H1 (cell line): Measurements from ENCODE around the gene FBN1. TPM values are rescaled to one million over a fixed set of nuclear protein-coding genes. Genes with fewer than 3 reads are reported as not detected.

Experiments used
- CTCF ChIA-PET: fragments of 300-600 bp; sonication (Branson Sonifier 250); formaldehyde crosslinking; loops from one replicate; lab custom pipeline; 2021; ENCODE audit not compliant: partially characterized antibody; lab: Charles Lee
- POLR2A ChIA-PET: fragments of 300-600 bp; sonication (Branson Sonifier 250); formaldehyde crosslinking; loops from one replicate; lab custom pipeline; 2021; ENCODE audit warnings: inconsistent platforms; ENCODE audit not compliant: partially characterized antibody; lab: Charles Lee
- DNase-seq, 2 experiments: peaks; one replicate each; pipeline versions ENCODE4 v3.0.0 to v3.0.0-alpha.2; 2010 to 2022; ENCODE audit warnings: low spot score in 2 of 2, low read depth in 1 of 2, mixed read lengths in 1 of 2
- FAIRE-seq: peaks from 2 replicates; lab custom pipeline; 2011; peaks lifted over from hg19 to GRCh38; lab: Jason Lieb, UNC
- H2AFZ ChIP-seq: 2 replicates; pipeline ENCODE4 v1.8.1; 2012; ENCODE audit warnings: low read length, inconsistent platforms
- H2AK5ac ChIP-seq: 2 replicates; pipeline ENCODE4 v1.6.1; 2013; ENCODE audit warnings: low read depth, low read length
- H2BK120ac ChIP-seq: replicated peaks from 2 replicates; pipeline ENCODE3; 2013; ENCODE audit warnings: low read depth, low read length, inconsistent platforms
- H2BK12ac ChIP-seq: 2 replicates; pipeline ENCODE4 v1.6.1; 2013; ENCODE audit warnings: low read depth, low read length
- H2BK15ac ChIP-seq: 2 replicates; pipeline ENCODE4 v1.6.1; 2013; ENCODE audit warnings: low read length
- H2BK20ac ChIP-seq: 2 replicates; pipeline ENCODE4 v1.6.1; 2013; ENCODE audit warnings: low read length
- H2BK5ac ChIP-seq: 2 replicates; pipeline ENCODE4 v1.6.1; 2013; ENCODE audit warnings: low read depth, low read length
- H3K14ac ChIP-seq: 2 replicates; pipeline ENCODE4 v1.6.1; 2013; ENCODE audit warnings: inconsistent platforms; ENCODE audit not compliant: insufficient read length
- H3K18ac ChIP-seq: 2 replicates; pipeline ENCODE4 v1.6.1; 2013; ENCODE audit warnings: low read length; ENCODE audit errors: extremely low read depth
- H3K23ac ChIP-seq: 2 replicates; pipeline ENCODE4 v1.6.1; 2013; ENCODE audit warnings: inconsistent platforms; ENCODE audit not compliant: insufficient read length
- H3K23me2 ChIP-seq: 2 replicates; pipeline ENCODE4 v1.6.1; 2013; ENCODE audit warnings: low read depth, low read length
- H3K27ac ChIP-seq: 2 replicates; pipeline ENCODE4 v1.6.1; 2011; ENCODE audit warnings: low read depth, low read length, inconsistent platforms
- H3K27me3 ChIP-seq, 4 experiments: replicated peaks in 1 of 4; 1 replicate in 1 of 4; 2 replicates in 3 of 4; pipeline versions ENCODE4 v1.6.1 to v1.8.1; 2011 to 2013; ENCODE audit warnings: low read length in 3 of 4, mild to moderate bottlenecking in 3 of 4, inconsistent platforms in 2 of 4, mixed read lengths in 2 of 4, moderate library complexity in 1 of 4; ENCODE audit not compliant: control insufficient read depth in 3 of 4, insufficient read depth in 3 of 4; ENCODE audit errors: extremely low read depth in 1 of 4
- H3K36me3 ChIP-seq, 4 experiments: 2 replicates each; pipeline versions ENCODE4 v1.6.1 to v1.8.1; 2011 to 2013; ENCODE audit warnings: mild to moderate bottlenecking in 4 of 4, low read length in 3 of 4, moderate library complexity in 2 of 4, control low read depth in 1 of 4, inconsistent platforms in 1 of 4; ENCODE audit not compliant: insufficient read depth in 4 of 4, control insufficient read depth in 2 of 4
- H3K4ac ChIP-seq: replicated peaks from 2 replicates; pipeline ENCODE3; 2013; ENCODE audit warnings: low read length, low read depth, mixed read lengths, inconsistent platforms; ENCODE audit not compliant: insufficient read length
- H3K4me1 ChIP-seq, 4 experiments: replicated peaks in 1 of 4; 1 replicate in 1 of 4; 2 replicates in 3 of 4; pipeline versions ENCODE4 v1.6.1 to v1.8.1; 2011 to 2013; ENCODE audit warnings: low read length in 3 of 4, inconsistent platforms in 2 of 4, mixed read lengths in 1 of 4; ENCODE audit not compliant: insufficient read depth in 4 of 4, control insufficient read depth in 3 of 4
- H3K4me2 ChIP-seq, 2 experiments: 2 replicates each; pipeline versions ENCODE4 v1.6.1 to v1.8.1; 2011 to 2013; ENCODE audit warnings: low read depth in 2 of 2, low read length in 2 of 2, control low read depth in 1 of 2, inconsistent platforms in 1 of 2, mild to moderate bottlenecking in 1 of 2; ENCODE audit not compliant: insufficient read depth in 1 of 2
- H3K4me3 ChIP-seq, 4 experiments: fragments of 200-600, 300-600 bp in 1 of 4; sonication (generic), shearing (Covaris generic), sonication (Bioruptor Twin) in 1 of 4; 2 replicates each; pipeline versions ENCODE4 v1.5.1 to v1.8.1; 2011 to 2016; ENCODE audit warnings: low read length in 4 of 4, low read depth in 3 of 4, control low read depth in 2 of 4, inconsistent platforms in 2 of 4, mild to moderate bottlenecking in 2 of 4, mixed read lengths in 1 of 4, moderate library complexity in 1 of 4; ENCODE audit not compliant: insufficient read depth in 2 of 4; ENCODE audit errors: extremely low read depth in 1 of 4
- H3K56ac ChIP-seq: replicated peaks from 2 replicates; pipeline ENCODE3; 2013; ENCODE audit warnings: low read depth, mild to moderate bottlenecking, mixed read lengths, low read length, inconsistent platforms; ENCODE audit not compliant: insufficient read length
- H3K79me1 ChIP-seq: 2 replicates; pipeline ENCODE4 v1.6.1; 2013; ENCODE audit warnings: low read depth, low read length, control low read depth
- H3K79me2 ChIP-seq, 2 experiments: 2 replicates each; pipeline versions ENCODE4 v1.6.1 to v1.8.1; 2012 to 2013; ENCODE audit warnings: low read length in 2 of 2, mild to moderate bottlenecking in 2 of 2, inconsistent platforms in 1 of 2; ENCODE audit not compliant: insufficient read depth in 2 of 2, control insufficient read depth in 1 of 2
- H3K9ac ChIP-seq, 4 experiments: replicated peaks in 1 of 4; 1 replicate in 1 of 4; 2 replicates in 3 of 4; pipeline versions ENCODE4 v1.6.1 to v1.8.1; 2011 to 2013; ENCODE audit warnings: low read depth in 3 of 4, low read length in 3 of 4, control low read depth in 2 of 4, mild to moderate bottlenecking in 2 of 4, moderate library complexity in 2 of 4, inconsistent platforms in 1 of 4; ENCODE audit errors: extremely low read depth in 1 of 4
- H3K9me3 ChIP-seq, 2 experiments: 2 replicates each; pipeline versions ENCODE4 v1.6.1 to v1.8.1; 2012 to 2013; ENCODE audit warnings: mild to moderate bottlenecking in 2 of 2, moderate library complexity in 2 of 2, control low read depth in 1 of 2, inconsistent platforms in 1 of 2, low read depth in 1 of 2, low read length in 1 of 2, mixed read lengths in 1 of 2; ENCODE audit not compliant: insufficient read depth in 2 of 2
- H4K20me1 ChIP-seq, 2 experiments: replicated peaks in 1 of 2; 2 replicates each; pipeline versions ENCODE3 to v1.8.1; 2011 to 2013; ENCODE audit warnings: inconsistent platforms in 2 of 2, low read length in 2 of 2, mild to moderate bottlenecking in 1 of 2; ENCODE audit not compliant: insufficient read depth in 2 of 2, control insufficient read depth in 1 of 2
- H4K5ac ChIP-seq: 2 replicates; pipeline ENCODE4 v1.6.1; 2013; ENCODE audit warnings: low read length, low read depth, mixed read lengths, inconsistent platforms; ENCODE audit not compliant: insufficient read length
- H4K8ac ChIP-seq: 2 replicates; pipeline ENCODE4 v1.8.0; 2013; ENCODE audit warnings: mild to moderate bottlenecking, moderate library complexity, low read length, inconsistent platforms; ENCODE audit not compliant: insufficient read depth; ENCODE audit errors: extremely low read depth
- H4K91ac ChIP-seq: replicated peaks from 2 replicates; pipeline ENCODE3; 2013; ENCODE audit warnings: low read length, mixed read lengths, inconsistent platforms; ENCODE audit not compliant: insufficient read length
- ASH2L ChIP-seq: fragments of 200-600, 300-600 bp; sonication (generic); IDR thresholded peaks from one replicate; pipeline ENCODE4 v1.7.1; 2017; ENCODE audit warnings: low read length
- BCL11A ChIP-seq, 2 experiments: IDR thresholded peaks; one replicate each; pipeline ENCODE4 v1.6.1; 2011; ENCODE audit warnings: low read depth in 2 of 2, low read length in 2 of 2, mild to moderate bottlenecking in 2 of 2
- CEBPB ChIP-seq: IDR thresholded peaks from 2 replicates; pipeline ENCODE4 v1.6.1; 2012; ENCODE audit warnings: low read depth, low read length
- EZH2 ChIP-seq: fragments of 200-600 bp; sonication (generic); IDR thresholded peaks from 2 replicates; pipeline ENCODE4 v1.7.1; 2012; ENCODE audit warnings: low read depth, mild to moderate bottlenecking, moderate library complexity, low read length, inconsistent platforms; ENCODE audit not compliant: severe bottlenecking
- FOSL1 ChIP-seq: IDR thresholded peaks from 2 replicates; pipeline ENCODE4 v1.6.1; 2011; ENCODE audit warnings: mild to moderate bottlenecking, low read depth, low read length, moderate library complexity; ENCODE audit not compliant: insufficient read depth
- SIN3A ChIP-seq, 2 experiments: IDR thresholded peaks in 1 of 2; conservative IDR thresholded peaks in 1 of 2; 2 replicates each; pipeline ENCODE4 v1.6.1; 2011 to 2012; ENCODE audit warnings: low read length in 2 of 2, improper control_type of control experiment in 1 of 2, low read depth in 1 of 2, mild to moderate bottlenecking in 1 of 2
- SIX5 ChIP-seq: IDR thresholded peaks from 2 replicates; pipeline ENCODE4 v1.6.1; 2011; ENCODE audit warnings: mild to moderate bottlenecking, low read depth, low read length
- TAF1 ChIP-seq: IDR thresholded peaks from 2 replicates; pipeline ENCODE4 v1.6.1; 2011; ENCODE audit warnings: mild to moderate bottlenecking, low read depth, low read length
- TAF7 ChIP-seq: optimal IDR thresholded peaks from 2 replicates; pipeline ENCODE3; 2011; ENCODE audit warnings: low read depth, mild to moderate bottlenecking, inconsistent platforms, low read length, moderate library complexity, borderline replicate concordance
- TBP ChIP-seq: IDR thresholded peaks from 2 replicates; pipeline ENCODE4 v1.6.1; 2011; ENCODE audit warnings: low read depth, low read length, improper control_type of control experiment
- YY1 ChIP-seq: IDR thresholded peaks from 2 replicates; pipeline ENCODE4 v1.6.1; 2011; ENCODE audit warnings: low read depth, mild to moderate bottlenecking, low read length
- WGBS, 2 experiments: shearing (Covaris generic) in 1 of 2; methylation state at CpG; one replicate each; pipeline versions ENCODE4 v1.1.6 to v1.1.7; 2013 to 2015; ENCODE audit warnings: low lambda C conversion rate in 2 of 2, mixed read lengths in 2 of 2, inconsistent platforms in 1 of 2, low coverage in 1 of 2, missing lambda C conversion rate in 1 of 2; ENCODE audit not compliant: insufficient replicate concordance in 2 of 2, insufficient coverage in 1 of 2, insufficient read length in 1 of 2; ENCODE audit errors: extremely low coverage in 1 of 2, missing lambda C conversion rate in 1 of 2; 5-methylcytosine and 5-hydroxymethylcytosine counted together
- polyA plus RNA-seq, 7 experiments: library from polyadenylated mRNA; depleted of rRNA in 3 of 7; stranded (reverse) in 5 of 7; unstranded in 2 of 7; fragments of >200 nt in 5 of 7; fragments of 200-250 nt in 2 of 7; gene quantifications; 1 replicate in 5 of 7; 2 replicates in 1 of 7; 4 replicates in 1 of 7; pipeline versions ENCODE4 v1.2.1 to v1.2.3, GENCODE V29; 2011 to 2013; ENCODE audit warnings: missing spikeins in 2 of 7, mixed read lengths in 2 of 7
- total RNA-seq: library from RNA; stranded (reverse); fragmentation: NEBNext Ultra II Directional; extraction: Animal tissue kit (Norgen Biotek cat#: 25700); gene quantifications from 2 replicates; pipeline ENCODE4 v1.2.1, GENCODE V29; 2021
- TF ChIP-seq, protein P1 (sequence below): IDR thresholded peaks from 2 replicates; pipeline ENCODE4 v1.6.1; 2012; ENCODE audit warnings: inconsistent platforms

Gene FBN1
- total and polyA plus RNA-seq, 2 of the 8 experiments (the other 6 are each of a cell fraction or from before 2014, with no cell fraction given), result 3.0 to 4.0 TPM

GRCh38 chr15:48440084-48440483 lies 205.4 kb downstream of the FBN1 start:
- no peak overlapping the region for H2BK5ac ChIP-seq
- no peak overlapping the region for H2BK15ac ChIP-seq
- ChIA-PET CTCF (interaction anchor here (0.6 to 1.4 kb wide), 6 partner anchors 9 to 570 kb away, joined by 3 to 7 read pairs (median 4); no protein-coding TSS in a partner anchor), POLR2A (interaction anchor here (0.9 kb wide), 1 partner anchor 12 kb away, joined by 3 read pairs; no protein-coding TSS in a partner anchor)
- no peak overlapping the region for H4K8ac ChIP-seq
- H3K23ac ChIP-seq, result no peak overlapping the region
- H4K5ac ChIP-seq, result peak overlapping the region; percentile 60
- H3K9me3 ChIP-seq, result no peaks in the 10 kb centered on the region
- peak; percentile 99 for FAIRE-seq
- H3K27me3 ChIP-seq, result no peaks in the 10 kb centered on the region
- no peaks in the 10 kb centered on the region for H3K23me2 ChIP-seq
- WGBS, 2 experiments, result 35% methylated on average over 3 of the region's 3 CpGs; no CpG with 5 or more reads in 1 of the 2 experiments
- no peak overlapping the region for H2BK12ac ChIP-seq
- H3K4ac ChIP-seq, result no peak overlapping the region
- no peak overlapping the region for H3K14ac ChIP-seq
- peak overlapping the region; percentile 70; the same call in 1 of the 2 replicates for H2AFZ ChIP-seq
- no peaks in the 10 kb centered on the region for H4K20me1 ChIP-seq
- peak overlapping the region; percentile 18 to 49 for H3K4me2 ChIP-seq
- H3K56ac ChIP-seq, result no peak overlapping the region
- H3K79me2 ChIP-seq, result no peaks in the 10 kb centered on the region
- peak overlapping the region; percentile 69; the same call in 1 of the 2 replicates for H3K27ac ChIP-seq
- DNase-seq, result peak in 1 of 2 experiments; percentile 52
- H3K36me3 ChIP-seq, result no peaks in the 10 kb centered on the region
- peaks cover 0 to 13% (median 7%) of the 10 kb centered on the region in 4 experiments; a peak in 3 of 7 replicates for H3K4me1 ChIP-seq
- H3K18ac ChIP-seq, result no peak overlapping the region
- no peak overlapping the region for H2AK5ac ChIP-seq
- H2BK20ac ChIP-seq, result no peak overlapping the region
- no peaks in the 10 kb centered on the region for H3K79me1 ChIP-seq
- H4K91ac ChIP-seq, result no peak overlapping the region
- no peak overlapping the region for H2BK120ac ChIP-seq
- H3K9ac ChIP-seq, result no peak overlapping the region
- peak overlapping the region in 1 of 4 experiments; percentile 20; a peak in 1 of 8 replicates for H3K4me3 ChIP-seq
- TF ChIP-seq TBP (peak; percentile 47; the same call in 1 of the 2 replicates), SIN3A (conservative IDR thresholded peaks at IDR 0.05 in 1 of 2, IDR thresholded peaks at IDR 0.05 in 1 of 2; ENCODE audit: low read depth in 1 of 2, low read length in 2 of 2) (peak; percentile 7 to 55; a peak in 1 of 4 replicates), FOSL1 (no peak), CEBPB (no peak; the same call in 1 of the 2 replicates), ASH2L (no peak), BCL11A (IDR thresholded peaks at IDR 0.05; ENCODE audit: low read depth in 2 of 2, low read length in 2 of 2) (no peak), EZH2 (no peak), TAF7 (no peak), TAF1 (peak; percentile 46; the same call in 1 of the 2 replicates), SIX5 (no peak), YY1 (no peak)
- TF ChIP-seq, protein P1, sequence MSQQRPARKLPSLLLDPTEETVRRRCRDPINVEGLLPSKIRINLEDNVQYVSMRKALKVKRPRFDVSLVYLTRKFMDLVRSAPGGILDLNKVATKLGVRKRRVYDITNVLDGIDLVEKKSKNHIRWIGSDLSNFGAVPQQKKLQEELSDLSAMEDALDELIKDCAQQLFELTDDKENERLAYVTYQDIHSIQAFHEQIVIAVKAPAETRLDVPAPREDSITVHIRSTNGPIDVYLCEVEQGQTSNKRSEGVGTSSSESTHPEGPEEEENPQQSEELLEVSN, result peak; percentile 70; the same call in 1 of the 2 replicates
